Natural killer cell (primary cell): ENCODE results near the gene MYO5B. TPM values are rescaled to one million over a fixed set of nuclear protein-coding genes. Genes with fewer than 3 reads are reported as not detected.

Experiments used
- ATAC-seq, 3 donors: fragments of 150-1000 bp in 2 of 3; fragments of 200-7000 bp in 1 of 3; cut with Tn5 transposase; 1 replicate in 1 of 3; 2 replicates in 2 of 3; pipeline ENCODE4 v1.10.0; 2021; ENCODE audit warnings: mild to moderate bottlenecking in 2 of 3, moderate library complexity in 2 of 3
- DNase-seq, 2 donors: peaks; one replicate each; pipeline versions ENCODE4 v3.0.0 to v3.0.0-alpha.2; 2013 to 2021; ENCODE audit warnings: mixed read lengths in 1 of 2
- H3K27ac ChIP-seq: one replicate; pipeline ENCODE4 v1.5.1; 2013; ENCODE audit warnings: mild to moderate bottlenecking, low read length
- H3K27me3 ChIP-seq: one replicate; pipeline ENCODE4 v1.6.1; 2013; ENCODE audit warnings: low read length; ENCODE audit not compliant: control insufficient read depth, insufficient read depth
- H3K36me3 ChIP-seq: one replicate; pipeline ENCODE4 v1.6.1; 2013; ENCODE audit warnings: low read length; ENCODE audit not compliant: control insufficient read depth, insufficient read depth
- H3K4me1 ChIP-seq: one replicate; pipeline ENCODE4 v1.6.1; 2013; ENCODE audit warnings: low read length; ENCODE audit not compliant: control insufficient read depth, insufficient read depth
- H3K4me3 ChIP-seq: one replicate; pipeline ENCODE4 v1.5.1; 2013; ENCODE audit warnings: low read length
- H3K9me3 ChIP-seq: one replicate; pipeline ENCODE4 v1.6.1; 2013; ENCODE audit warnings: low read length; ENCODE audit not compliant: control insufficient read depth, insufficient read depth
- H3K27ac Mint-ChIP-seq, 2 donors: one replicate each; pipeline ENCODE4 v1.8.0; 2022; ENCODE audit warnings: mild to moderate bottlenecking in 2 of 2, mixed read lengths in 2 of 2, moderate library complexity in 1 of 2
- H3K27me3 Mint-ChIP-seq, 2 donors: one replicate each; pipeline ENCODE4 v1.8.0; 2022; ENCODE audit warnings: low read depth in 2 of 2, mixed read lengths in 2 of 2
- H3K36me3 Mint-ChIP-seq: one replicate; pipeline ENCODE4 v1.8.0; 2022; ENCODE audit warnings: mixed read lengths
- H3K4me1 Mint-ChIP-seq, 2 donors: one replicate each; pipeline ENCODE4 v1.8.0; 2022; ENCODE audit warnings: mixed read lengths in 2 of 2
- H3K4me3 Mint-ChIP-seq: one replicate; pipeline ENCODE4 v1.8.0; 2022; ENCODE audit warnings: mild to moderate bottlenecking, moderate library complexity, mixed read lengths
- H3K9me3 Mint-ChIP-seq, 2 donors: one replicate each; pipeline ENCODE4 v1.8.0; 2022; ENCODE audit warnings: mixed read lengths in 2 of 2
- CTCF ChIP-seq: fragments of 200-600 bp; IDR thresholded peaks from one replicate; pipeline ENCODE4 v1.8.0; 2022; ENCODE audit warnings: antibody characterized with exemption
- WGBS: methylation state at CpG from one replicate; pipeline ENCODE4 v1.1.7; 2013; ENCODE audit warnings: missing lambda C conversion rate; ENCODE audit not compliant: insufficient coverage; 5-methylcytosine and 5-hydroxymethylcytosine counted together
- intact Hi-C: fragments of 100-400 bp; cut with micrococcal nuclease; formaldehyde crosslinking; loops from one replicate; pipeline ENCODE4 v1.14.2; 2022
- total RNA-seq, 4 donors: library from RNA; stranded (reverse); fragments of 120-200 nt in 1 of 4; gene quantifications; one replicate each; pipeline versions ENCODE4 v1.2.3 to v1.2.4, GENCODE V29; 2013 to 2022

Gene MYO5B
- total RNA-seq, 3 donors from 2014 or later (not counting 1 experiment from before 2014, with no cell fraction given): 0.33 TPM; not detected in 2

- Histone ChIP-seq H3K4me1 (no peaks in the 10 kb centered on the region), H3K36me3 (no peaks in the 10 kb centered on the region), H3K27ac (no peak overlapping the region), H3K9me3 (no peaks in the 10 kb centered on the region), H3K4me3 (no peak overlapping the region), H3K27me3 (no peaks in the 10 kb centered on the region)
- no peak overlapping the region for H3K27ac Mint-ChIP-seq
- H3K36me3 Mint-ChIP-seq: no peaks in the 10 kb centered on the region
- WGBS: 88% methylated on average over 1 of the region's 2 CpGs
- H3K4me3 Mint-ChIP-seq: no peak overlapping the region
- TF ChIP-seq CTCF: no peak
- H3K4me1 Mint-ChIP-seq: no peaks in the 10 kb centered on the region
- H3K9me3 Mint-ChIP-seq: no peaks in the 10 kb centered on the region
- DNase-seq: no peak
- H3K27me3 Mint-ChIP-seq: peaks cover 7 to 12% of the 10 kb centered on the region in 2 donors
- intact Hi-C loops: no loop called here
- ATAC-seq: no peak
Measured at GRCh38 chr18:50080932-50081560, 113.9 kb downstream of the MYO5B start.

- WGBS: 73% methylated on average over 4 of the region's 4 CpGs
Measured at GRCh38 chr18:50080316-50080715, 114.6 kb downstream of the MYO5B start.

GRCh38 chr18:50079571-50080295 is 115.2 kb downstream of the MYO5B start:
- H3K27ac ChIP-seq: no peak overlapping the region
- Mint-ChIP-seq H3K9me3 (no peaks in the 10 kb centered on the region), H3K36me3 (no peaks in the 10 kb centered on the region), H3K27ac (no peak overlapping the region), H3K27me3 (peaks cover 9 to 12% of the 10 kb centered on the region in 2 donors), H3K4me1 (no peaks in the 10 kb centered on the region), H3K4me3 (no peak overlapping the region)
- intact Hi-C loops: no loop called here
- DNase-seq (no peak), ATAC-seq (no peak)
- H3K4me1 ChIP-seq: no peaks in the 10 kb centered on the region
- H3K36me3 ChIP-seq: no peaks in the 10 kb centered on the region
- no peak for TF ChIP-seq CTCF
- no peaks in the 10 kb centered on the region for H3K9me3 ChIP-seq
- H3K27me3 ChIP-seq: no peaks in the 10 kb centered on the region
- 76% methylated on average over 8 of the region's 8 CpGs for WGBS
- no peak overlapping the region for H3K4me3 ChIP-seq

More at GRCh38 chr18:50080316-50080715, 114.6 kb downstream of the MYO5B start:
- no peaks in the 10 kb centered on the region for H3K27me3 ChIP-seq
- no peak overlapping the region for H3K4me3 ChIP-seq
- H3K27ac ChIP-seq: no peak overlapping the region
- H3K36me3 Mint-ChIP-seq: no peaks in the 10 kb centered on the region
- no peaks in the 10 kb centered on the region for H3K9me3 Mint-ChIP-seq
- no peak for TF ChIP-seq CTCF
- H3K36me3 ChIP-seq: no peaks in the 10 kb centered on the region
- peaks cover 6 to 12% of the 10 kb centered on the region in 2 donors for H3K27me3 Mint-ChIP-seq
- intact Hi-C loops: no loop called here
- ATAC-seq (no peak), DNase-seq (no peak)
- H3K27ac Mint-ChIP-seq: no peak overlapping the region
- H3K4me3 Mint-ChIP-seq: no peak overlapping the region
- no peaks in the 10 kb centered on the region for H3K4me1 Mint-ChIP-seq
- H3K4me1 ChIP-seq: no peaks in the 10 kb centered on the region
- no peaks in the 10 kb centered on the region for H3K9me3 ChIP-seq
